Vagina (tissue), 2 donors: ENCODE data around the gene EIF4E1B. TPM values are rescaled to one million over a fixed set of nuclear protein-coding genes. Genes with fewer than 3 reads are reported as not detected.

Experiments
- DNase-seq, 2 donors: peaks; one replicate each; pipeline ENCODE4 v3.0.0-alpha.2; 2017; ENCODE audit errors: extremely low spot score in 2 of 2
- H3K27ac ChIP-seq: fragments of 200-600 bp; sonication (generic); one replicate; pipeline ENCODE4 v1.5.1; 2019
- H3K27me3 ChIP-seq: fragments of 200-600 bp; sonication (generic); one replicate; pipeline ENCODE4 v1.5.1; 2019
- H3K36me3 ChIP-seq, 2 donors: fragments of 200-600 bp; sonication (generic); one replicate each; pipeline ENCODE4 v1.5.1; 2017 to 2019
- H3K4me1 ChIP-seq: fragments of 200-600 bp; sonication (generic); one replicate; pipeline ENCODE4 v1.5.1; 2019
- H3K4me3 ChIP-seq, 2 donors: fragments of 200-600 bp; sonication (generic); 1 replicate in 1 of 2; 2 replicates in 1 of 2; pipeline ENCODE4 v1.5.1; 2016 to 2019
- H3K9me3 ChIP-seq: fragments of 200-600 bp; sonication (generic); one replicate; pipeline ENCODE4 v1.5.1; 2019
- POLR2A ChIP-seq, 2 donors: fragments of 450-650 bp; IDR thresholded peaks; one replicate each; pipeline ENCODE4 v1.6.1; 2017; ENCODE audit warnings: antibody characterized with exemption in 2 of 2, mild to moderate bottlenecking in 2 of 2, moderate library complexity in 2 of 2
- POLR2AphosphoS5 ChIP-seq, 2 donors: sonication (generic); formaldehyde crosslinking; IDR thresholded peaks; one replicate each; pipeline ENCODE4 v1.9.0; 2017; ENCODE audit warnings: antibody characterized with exemption in 2 of 2, mild to moderate bottlenecking in 2 of 2, low read depth in 1 of 2; ENCODE audit not compliant: insufficient read depth in 1 of 2
- intact Hi-C: fragments of 100-400 bp; cut with DNase I; formaldehyde crosslinking; loops from one replicate; pipeline ENCODE4 v1.15.1; 2023
- total RNA-seq: library from RNA; depleted of rRNA; stranded (reverse); fragments of >200 nt; gene quantifications from one replicate; pipeline ENCODE4 v1.2.3, GENCODE V29; 2016
- TF ChIP-seq, protein P1 (sequence below), 3 experiments: fragments of 450-650 bp in 2 of 3; fragments of 200-600 bp in 1 of 3; sonication (generic) in 1 of 3; IDR thresholded peaks; one replicate each; pipeline ENCODE4 v1.5.1; 2017 to 2019; ENCODE audit warnings: antibody characterized with exemption in 3 of 3, mild to moderate bottlenecking in 2 of 3, moderate library complexity in 2 of 3

Gene EIF4E1B
- total RNA-seq, 1 donor from 2014 or later = not detected

DNA sequence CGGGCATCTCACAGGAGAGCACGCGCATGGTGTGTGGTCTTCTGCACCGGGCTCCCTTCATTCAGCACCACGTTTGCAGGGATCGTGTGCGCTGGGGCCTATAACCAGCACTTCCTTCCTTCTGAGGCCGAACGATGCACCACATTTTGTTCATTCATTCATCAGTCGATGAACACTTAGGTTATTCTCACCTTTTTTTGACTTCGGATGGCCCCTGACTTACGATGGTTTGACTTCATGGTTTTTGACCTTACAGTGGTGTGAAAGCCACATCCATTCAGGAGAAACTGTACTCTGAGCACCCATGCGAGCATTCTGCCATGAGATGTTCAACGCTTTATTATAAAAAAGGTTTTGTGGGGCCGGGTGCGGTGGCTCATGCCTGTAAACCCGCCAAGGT is 44.3 kb downstream of the EIF4E1B start:
- no peaks in the 10 kb centered on the region for H3K36me3 ChIP-seq
- intact Hi-C loops = no loop called here
- no peak overlapping the region for H3K4me3 ChIP-seq
- no peak overlapping the region for H3K27ac ChIP-seq
- DNase-seq = no peak
- peaks cover 5% of the 10 kb centered on the region for H3K27me3 ChIP-seq
- TF ChIP-seq POLR2AphosphoS5 (IDR thresholded peaks at IDR 0.05; ENCODE audit: insufficient read depth in 1 of 2, low read depth in 1 of 2) (no peak), POLR2A (IDR thresholded peaks at IDR 0.05) (no peak)
- TF ChIP-seq, protein P1, sequence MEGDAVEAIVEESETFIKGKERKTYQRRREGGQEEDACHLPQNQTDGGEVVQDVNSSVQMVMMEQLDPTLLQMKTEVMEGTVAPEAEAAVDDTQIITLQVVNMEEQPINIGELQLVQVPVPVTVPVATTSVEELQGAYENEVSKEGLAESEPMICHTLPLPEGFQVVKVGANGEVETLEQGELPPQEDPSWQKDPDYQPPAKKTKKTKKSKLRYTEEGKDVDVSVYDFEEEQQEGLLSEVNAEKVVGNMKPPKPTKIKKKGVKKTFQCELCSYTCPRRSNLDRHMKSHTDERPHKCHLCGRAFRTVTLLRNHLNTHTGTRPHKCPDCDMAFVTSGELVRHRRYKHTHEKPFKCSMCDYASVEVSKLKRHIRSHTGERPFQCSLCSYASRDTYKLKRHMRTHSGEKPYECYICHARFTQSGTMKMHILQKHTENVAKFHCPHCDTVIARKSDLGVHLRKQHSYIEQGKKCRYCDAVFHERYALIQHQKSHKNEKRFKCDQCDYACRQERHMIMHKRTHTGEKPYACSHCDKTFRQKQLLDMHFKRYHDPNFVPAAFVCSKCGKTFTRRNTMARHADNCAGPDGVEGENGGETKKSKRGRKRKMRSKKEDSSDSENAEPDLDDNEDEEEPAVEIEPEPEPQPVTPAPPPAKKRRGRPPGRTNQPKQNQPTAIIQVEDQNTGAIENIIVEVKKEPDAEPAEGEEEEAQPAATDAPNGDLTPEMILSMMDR (IDR thresholded peaks at IDR 0.05) = no peak
- no peaks in the 10 kb centered on the region for H3K9me3 ChIP-seq
- H3K4me1 ChIP-seq = peaks cover 2% of the 10 kb centered on the region

DNA sequence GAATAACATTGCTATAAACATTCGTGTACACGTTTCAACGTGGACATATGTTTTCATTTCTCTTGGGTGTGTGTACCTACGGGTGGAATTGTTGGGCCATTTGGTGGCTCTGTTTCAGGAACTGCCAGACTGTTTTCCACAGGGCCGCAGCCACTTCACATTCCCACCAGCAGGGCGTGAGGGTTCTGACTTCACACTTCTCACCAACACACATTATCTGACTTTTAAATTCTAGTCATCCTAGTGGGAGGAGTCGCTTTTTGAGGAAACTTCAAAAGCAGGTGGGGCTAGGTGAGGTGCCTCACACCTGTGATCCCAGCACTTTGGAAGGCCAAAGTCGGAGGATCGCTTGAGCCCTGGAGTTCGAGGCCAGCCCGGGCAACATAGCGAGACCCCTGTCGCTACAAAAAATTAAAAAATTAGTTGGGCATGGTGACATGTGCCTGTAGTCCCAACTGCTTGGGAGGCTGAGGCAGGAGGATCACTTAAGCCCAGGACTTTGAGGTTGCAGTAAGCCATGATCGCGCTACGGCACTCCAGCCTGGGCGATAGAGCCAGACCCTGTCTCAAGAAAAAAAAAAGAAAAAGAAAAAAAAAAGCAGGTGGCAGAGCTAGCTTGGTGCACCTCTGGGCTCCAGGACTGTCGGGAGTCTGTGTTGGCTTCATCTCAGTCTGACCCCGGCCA is 45.3 kb downstream of the EIF4E1B start:
- peaks cover 5% of the 10 kb centered on the region for H3K27me3 ChIP-seq
- peaks cover 9% of the 10 kb centered on the region for H3K4me1 ChIP-seq
- intact Hi-C loops = no loop called here
- no peaks in the 10 kb centered on the region for H3K9me3 ChIP-seq
- no peak overlapping the region for H3K4me3 ChIP-seq
- H3K36me3 ChIP-seq = no peaks in the 10 kb centered on the region
- H3K27ac ChIP-seq = no peak overlapping the region
- no peak for DNase-seq
- TF ChIP-seq POLR2AphosphoS5 (IDR thresholded peaks at IDR 0.05; ENCODE audit: insufficient read depth in 1 of 2, low read depth in 1 of 2) (no peak), POLR2A (IDR thresholded peaks at IDR 0.05) (no peak)
- TF ChIP-seq, protein P1 (IDR thresholded peaks at IDR 0.05) = no peak

DNA sequence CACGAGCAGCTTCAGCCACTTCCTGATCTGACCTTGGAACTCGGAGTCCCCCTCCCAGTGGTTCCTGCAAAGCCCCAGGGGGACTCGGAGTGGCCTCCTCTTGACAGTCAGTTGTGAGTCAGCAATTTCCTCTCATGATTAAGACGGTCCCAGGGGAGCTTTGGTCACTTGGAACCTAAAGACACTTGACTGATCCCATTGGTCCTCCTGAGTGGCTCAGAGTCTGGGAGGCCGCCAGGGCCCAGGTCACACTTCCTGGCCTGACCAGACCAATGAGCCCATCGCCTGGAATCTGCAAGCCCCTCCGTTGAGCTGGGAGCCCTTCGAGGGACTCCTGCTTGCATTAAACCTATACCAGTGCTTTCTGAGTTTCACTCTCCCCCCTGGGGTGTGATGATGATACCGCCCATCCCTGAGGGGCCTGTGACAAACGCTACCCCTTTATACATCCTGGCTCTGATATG is 45.9 kb downstream of the EIF4E1B start:
- peaks cover 5% of the 10 kb centered on the region for H3K27me3 ChIP-seq
- no peak overlapping the region for H3K4me3 ChIP-seq
- TF ChIP-seq, protein P1 (IDR thresholded peaks at IDR 0.05) = no peak
- TF ChIP-seq POLR2AphosphoS5 (IDR thresholded peaks at IDR 0.05; ENCODE audit: insufficient read depth in 1 of 2, low read depth in 1 of 2) (no peak), POLR2A (IDR thresholded peaks at IDR 0.05) (no peak)
- H3K9me3 ChIP-seq = no peaks in the 10 kb centered on the region
- intact Hi-C loops = no loop called here
- no peaks in the 10 kb centered on the region for H3K36me3 ChIP-seq
- peaks cover 9% of the 10 kb centered on the region for H3K4me1 ChIP-seq
- no peak for DNase-seq
- no peak overlapping the region for H3K27ac ChIP-seq

DNA sequence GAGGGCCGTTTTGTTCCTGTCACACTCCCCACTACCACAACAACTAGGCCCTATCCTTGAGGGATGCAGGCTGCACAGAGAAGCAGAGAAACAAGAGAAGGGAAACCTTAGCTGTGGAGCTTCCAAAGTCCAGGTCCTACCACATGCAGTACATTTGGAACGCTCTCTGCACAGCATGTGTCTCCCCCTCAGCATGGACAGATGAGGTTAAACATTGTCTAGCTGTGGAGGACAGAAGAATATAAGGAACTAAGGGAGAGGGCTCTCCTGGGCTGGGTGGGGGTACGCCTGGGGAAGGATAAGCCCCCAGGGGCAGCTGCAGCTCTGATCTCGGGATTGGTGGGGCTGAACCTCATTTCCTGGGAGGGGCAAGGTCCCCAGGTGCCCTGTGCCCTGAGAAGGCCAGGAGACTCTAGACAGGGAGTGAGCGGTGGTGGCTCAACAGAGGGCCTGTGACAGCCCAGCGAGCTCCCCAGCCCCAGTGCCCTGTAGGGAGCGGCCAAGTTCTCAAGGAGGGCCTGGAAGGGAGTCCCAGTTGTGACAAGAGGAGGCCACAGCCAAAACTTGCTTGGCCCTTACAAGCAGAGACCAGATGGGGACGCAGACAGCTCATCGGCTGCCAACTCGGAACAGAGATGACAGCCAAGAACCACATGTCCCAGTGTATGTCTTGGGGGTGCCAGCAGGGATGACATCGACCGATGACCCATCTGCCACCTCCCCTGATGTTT is 46.9 kb downstream of the EIF4E1B start:
- Histone ChIP-seq H3K9me3 (no peaks in the 10 kb centered on the region), H3K4me1 (peaks cover 9% of the 10 kb centered on the region), H3K27ac (no peak overlapping the region), H3K4me3 (no peak overlapping the region), H3K36me3 (no peaks in the 10 kb centered on the region), H3K27me3 (peaks cover 5% of the 10 kb centered on the region)
- intact Hi-C loops = no loop called here
- no peak for DNase-seq
- TF ChIP-seq, protein P1 (IDR thresholded peaks at IDR 0.05) = no peak
- TF ChIP-seq POLR2AphosphoS5 (IDR thresholded peaks at IDR 0.05; ENCODE audit: insufficient read depth in 1 of 2, low read depth in 1 of 2) (no peak), POLR2A (IDR thresholded peaks at IDR 0.05) (no peak)

DNA sequence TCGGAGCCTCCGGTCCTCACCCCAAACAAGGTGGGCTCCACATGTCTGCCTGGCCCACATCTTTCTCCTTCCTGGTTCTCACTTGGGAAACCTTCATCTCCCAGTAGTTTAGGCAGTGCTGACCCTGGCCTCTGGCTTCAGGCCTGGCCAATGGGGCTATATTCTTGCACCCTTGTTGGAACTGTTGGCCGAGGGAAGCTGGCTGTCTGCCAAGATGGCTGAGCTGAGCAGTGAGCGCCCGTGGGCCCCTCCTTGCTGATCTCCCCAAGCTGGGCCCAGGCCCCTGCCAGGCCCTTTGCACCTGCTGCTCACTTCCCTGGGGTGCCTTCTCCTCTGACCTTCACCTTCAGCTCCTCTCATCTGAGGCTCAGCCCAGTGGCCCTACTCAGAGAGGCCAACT is 48.1 kb downstream of the EIF4E1B start:
- DNase-seq = no peak
- Histone ChIP-seq H3K36me3 (no peaks in the 10 kb centered on the region), H3K4me3 (no peak overlapping the region), H3K9me3 (no peaks in the 10 kb centered on the region), H3K27me3 (peaks cover 5% of the 10 kb centered on the region), H3K27ac (no peak overlapping the region), H3K4me1 (peaks cover 9% of the 10 kb centered on the region)
- intact Hi-C loops = no loop called here
- no peak for TF ChIP-seq POLR2A (IDR thresholded peaks at IDR 0.05)
- no peak for TF ChIP-seq POLR2AphosphoS5 (IDR thresholded peaks at IDR 0.05; ENCODE audit: insufficient read depth in 1 of 2, low read depth in 1 of 2)
- TF ChIP-seq, protein P1 (IDR thresholded peaks at IDR 0.05) = no peak
